ENCODE data around the gene MRAS.
"Not testable (repeated sequence)": the region's sequence is repeated elsewhere in the genome, so short reads cannot be mapped to it uniquely, and the experiment has no call there.

Gene MRAS

GRCh38 chr3:138449490-138449889, 101.1 kb downstream of the MRAS start:
- no peak overlapping the region for H3K4me3 ChIP-seq (ENCODE audit: low read depth, low read length)
- no peak for TF ChIP-seq MAX (IDR thresholded peaks at IDR 0.05; ENCODE audit: low read depth, low read length)
- TF ChIP-seq POLR2A (IDR thresholded peaks at IDR 0.05; ENCODE audit: extremely low read depth, insufficient read length), result no peak
- TF ChIP-seq MYC (IDR thresholded peaks at IDR 0.05; ENCODE audit: low read depth, low read length), result no peak
- no peak for TF ChIP-seq CTCF (IDR thresholded peaks at IDR 0.05; ENCODE audit: low read depth, low read length)
- no peak for DNase-seq (ENCODE audit: low read depth)

DNA sequence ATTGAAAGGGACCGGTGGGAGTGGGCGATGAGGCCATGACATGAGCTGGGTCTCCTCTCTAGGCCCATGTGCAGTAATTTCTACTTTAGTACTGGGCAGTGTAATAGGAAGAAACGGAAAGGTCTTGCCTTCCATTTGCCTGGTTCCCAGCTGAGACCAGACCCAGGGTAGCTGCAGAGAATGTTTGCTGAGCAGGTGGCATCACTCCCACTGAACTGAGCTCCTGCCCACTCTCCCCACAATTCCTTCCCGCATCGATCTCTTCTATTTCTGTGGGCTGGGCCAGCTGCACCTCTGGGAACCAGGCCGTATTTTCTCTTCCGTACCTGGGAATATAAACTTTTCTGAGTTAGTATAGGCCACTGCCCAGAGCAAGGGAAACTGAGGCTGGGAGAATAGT, 101.8 kb downstream of the MRAS start:
- H3K4me3 ChIP-seq (ENCODE audit: low read depth, low read length), result no peak overlapping the region
- no peak for DNase-seq (ENCODE audit: low read depth)
- TF ChIP-seq CTCF (IDR thresholded peaks at IDR 0.05; ENCODE audit: low read depth, low read length) (no peak), MAX (IDR thresholded peaks at IDR 0.05; ENCODE audit: low read depth, low read length) (no peak), MYC (IDR thresholded peaks at IDR 0.05; ENCODE audit: low read depth, low read length) (no peak), POLR2A (IDR thresholded peaks at IDR 0.05; ENCODE audit: extremely low read depth, insufficient read length) (no peak)

- H3K4me3 ChIP-seq (ENCODE audit: low read depth, low read length), result no peak overlapping the region
- no peak for TF ChIP-seq MAX (IDR thresholded peaks at IDR 0.05; ENCODE audit: low read depth, low read length)
- TF ChIP-seq CTCF (IDR thresholded peaks at IDR 0.05; ENCODE audit: low read depth, low read length), result no peak
- TF ChIP-seq MYC (IDR thresholded peaks at IDR 0.05; ENCODE audit: low read depth, low read length), result no peak
- no peak for TF ChIP-seq POLR2A (IDR thresholded peaks at IDR 0.05; ENCODE audit: extremely low read depth, insufficient read length)
These were observed 102.5 kb downstream of the MRAS start for GRCh38 chr3:138450704-138451424.

GRCh38 chr3:138451595-138452162, 103.3 kb downstream of the MRAS start:
- TF ChIP-seq MYC (IDR thresholded peaks at IDR 0.05; ENCODE audit: low read depth, low read length), result no peak
- TF ChIP-seq MAX (IDR thresholded peaks at IDR 0.05; ENCODE audit: low read depth, low read length), result no peak
- no peak for TF ChIP-seq CTCF (IDR thresholded peaks at IDR 0.05; ENCODE audit: low read depth, low read length)
- no peak for TF ChIP-seq POLR2A (IDR thresholded peaks at IDR 0.05; ENCODE audit: extremely low read depth, insufficient read length)
- no peak overlapping the region for H3K4me3 ChIP-seq (ENCODE audit: low read depth, low read length)
- DNase-seq (ENCODE audit: low read depth), result no peak

More at GRCh38 chr3:138450704-138451424, 102.5 kb downstream of the MRAS start:
- no peak for DNase-seq (ENCODE audit: low read depth)

DNA sequence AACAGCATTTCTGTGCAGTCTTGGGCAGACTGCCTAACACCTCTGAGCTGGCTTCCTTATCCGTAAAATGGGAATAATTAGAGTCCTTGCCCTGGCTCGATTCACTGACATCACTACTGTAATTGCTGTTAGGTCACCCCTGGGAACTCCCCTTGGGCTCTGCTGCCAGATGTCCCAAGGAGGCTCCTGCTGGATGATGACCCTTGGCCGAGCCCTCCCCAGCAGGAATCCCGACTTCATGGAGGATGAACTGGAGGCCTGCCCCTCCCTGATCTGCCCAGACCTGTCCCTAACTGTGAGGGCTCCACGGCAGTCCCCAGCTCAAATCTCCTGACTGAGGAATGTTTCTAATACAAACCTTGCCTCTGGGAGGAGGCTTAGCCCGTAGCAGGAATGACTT, 104.1 kb downstream of the MRAS start:
- DNase-seq (ENCODE audit: low read depth), result no peak
- TF ChIP-seq POLR2A (IDR thresholded peaks at IDR 0.05; ENCODE audit: extremely low read depth, insufficient read length) (no peak), MAX (IDR thresholded peaks at IDR 0.05; ENCODE audit: low read depth, low read length) (no peak), CTCF (IDR thresholded peaks at IDR 0.05; ENCODE audit: low read depth, low read length) (no peak), MYC (IDR thresholded peaks at IDR 0.05; ENCODE audit: low read depth, low read length) (no peak)
- no peak overlapping the region for H3K4me3 ChIP-seq (ENCODE audit: low read depth, low read length)

DNA sequence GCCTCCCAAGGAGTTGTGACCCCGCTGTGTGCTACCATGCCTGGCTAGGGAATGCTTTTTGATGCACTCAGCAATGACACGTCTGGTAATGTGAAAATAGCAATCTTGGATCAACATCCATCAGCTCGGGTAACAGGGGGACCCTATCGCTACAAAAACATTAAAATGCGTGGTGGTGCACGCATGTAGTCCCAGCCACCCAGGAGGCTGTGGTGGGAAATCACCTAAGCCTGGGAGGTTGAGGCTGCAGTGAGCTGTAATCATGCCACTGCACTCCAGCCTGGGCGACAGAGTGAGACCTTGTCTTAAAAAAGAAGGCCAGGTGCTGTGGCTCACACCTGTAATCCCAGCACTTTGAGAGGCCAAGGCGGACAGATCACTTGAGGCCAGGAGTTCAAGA, 105.6 kb downstream of the MRAS start:
- H3K4me3 ChIP-seq (ENCODE audit: low read depth, low read length); DNase-seq (ENCODE audit: low read depth): not testable (repeated sequence)

Measured in NB4 (cell line).